GM19043 (cell line): ENCODE measurements around the gene FAM83D.

Experiments
- ATAC-seq: cut with Tn5 transposase; IDR thresholded peaks from one replicate; pipeline ENCODE4 v1.9.1; 2021; ENCODE audit warnings: low read depth; ENCODE audit not compliant: unreplicated experiment

Gene FAM83D

DNA sequence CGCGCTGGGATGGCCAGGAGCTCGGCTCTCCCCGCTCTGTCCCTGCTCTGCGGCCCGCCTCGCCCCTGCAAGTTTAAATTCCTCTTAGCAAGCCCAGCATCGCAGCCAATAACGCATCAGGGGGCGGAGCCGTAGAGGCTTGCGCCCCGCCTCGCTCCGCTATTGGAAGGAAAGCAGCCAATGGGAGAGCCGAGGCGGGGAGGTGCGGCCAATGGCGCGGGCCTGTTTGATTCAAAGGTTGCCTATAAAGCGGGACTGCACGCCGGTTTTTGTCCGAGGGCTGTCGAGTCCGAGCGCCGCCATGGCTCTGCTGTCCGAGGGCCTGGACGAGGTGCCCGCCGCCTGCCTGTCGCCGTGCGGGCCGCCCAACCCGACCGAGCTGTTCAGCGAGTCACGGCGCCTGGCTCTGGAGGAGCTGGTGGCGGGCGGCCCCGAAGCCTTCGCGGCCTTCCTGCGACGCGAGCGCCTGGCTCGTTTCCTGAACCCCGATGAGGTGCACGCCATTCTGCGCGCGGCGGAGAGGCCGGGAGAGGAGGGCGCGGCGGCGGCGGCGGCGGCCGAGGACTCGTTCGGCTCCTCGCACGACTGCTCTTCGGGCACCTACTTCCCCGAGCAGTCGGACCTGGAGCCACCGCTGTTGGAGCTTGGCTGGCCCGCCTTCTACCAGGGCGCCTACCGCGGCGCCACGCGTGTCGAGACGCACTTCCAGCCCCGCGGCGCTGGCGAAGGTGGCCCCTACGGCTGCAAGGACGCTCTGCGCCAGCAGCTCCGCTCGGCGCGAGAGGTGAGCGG lies at the start of gene FAM83D:
TSS of gene FAM83D (plus strand) at position 276 of the 792 bp plus-strand sequence. CDS start at position 302, 26 bp downstream.
- ATAC-seq, result peak; percentile 91

DNA sequence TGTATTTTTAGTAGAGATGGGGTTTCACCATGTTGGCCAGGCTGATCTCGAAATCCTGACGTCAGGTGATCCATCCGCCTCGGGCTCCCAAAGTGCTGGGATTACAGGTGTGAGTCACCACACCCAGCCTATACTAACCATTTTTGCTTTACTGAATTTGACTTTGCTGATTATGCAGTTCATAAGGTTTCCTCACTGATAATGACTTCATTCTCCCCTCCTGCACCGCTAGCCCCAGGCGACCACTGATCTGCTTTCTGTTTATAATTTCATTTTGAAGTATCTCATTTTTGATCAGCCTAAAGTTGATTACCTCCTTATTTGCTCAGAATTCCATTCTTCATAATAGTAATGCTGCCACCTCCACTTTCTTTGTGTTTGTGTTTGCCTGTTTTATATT lies 48.7 kb upstream of the FAM83D start:
- ATAC-seq, result no peak

GRCh38 chr20:38878866-38879265 lies 47.4 kb upstream of the FAM83D start:
- ATAC-seq, result no peak

- no peak for ATAC-seq
Observed at GRCh38 chr20:38880952-38881735, 45.1 kb upstream of the FAM83D start.

DNA sequence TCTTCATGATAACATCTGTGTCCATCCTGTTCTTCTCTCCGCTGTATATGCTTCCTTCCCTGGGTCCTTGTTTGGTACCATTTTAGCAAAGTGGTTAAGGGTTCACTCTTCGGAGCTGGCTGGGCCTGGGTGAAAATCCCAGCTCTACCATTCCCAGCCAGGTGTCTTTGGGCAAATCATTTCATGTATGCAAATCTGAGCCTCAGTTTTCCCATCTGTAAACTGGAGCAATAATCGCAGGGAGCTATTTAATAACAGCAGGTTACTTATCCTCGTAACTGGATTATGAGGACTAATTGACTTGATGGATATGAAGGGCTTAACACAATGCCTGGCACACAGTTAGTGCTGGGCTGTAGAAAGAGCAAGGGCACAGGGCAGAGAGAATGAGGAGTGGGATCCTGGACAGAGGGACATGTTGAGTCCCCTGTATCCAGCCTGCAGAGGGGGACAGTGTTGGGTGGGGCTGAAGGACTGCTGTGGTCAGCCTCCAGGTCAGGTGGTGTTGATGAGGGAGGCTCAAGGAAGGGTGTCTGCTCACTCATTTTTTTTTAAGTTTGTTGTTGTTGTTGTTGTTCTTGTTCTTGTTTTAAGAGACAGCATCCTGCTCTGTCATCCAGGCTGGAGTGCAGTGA lies 44.3 kb upstream of the FAM83D start:
- ATAC-seq, result no peak

GRCh38 chr20:38882600-38882999 lies 43.6 kb upstream of the FAM83D start:
- no peak for ATAC-seq

DNA sequence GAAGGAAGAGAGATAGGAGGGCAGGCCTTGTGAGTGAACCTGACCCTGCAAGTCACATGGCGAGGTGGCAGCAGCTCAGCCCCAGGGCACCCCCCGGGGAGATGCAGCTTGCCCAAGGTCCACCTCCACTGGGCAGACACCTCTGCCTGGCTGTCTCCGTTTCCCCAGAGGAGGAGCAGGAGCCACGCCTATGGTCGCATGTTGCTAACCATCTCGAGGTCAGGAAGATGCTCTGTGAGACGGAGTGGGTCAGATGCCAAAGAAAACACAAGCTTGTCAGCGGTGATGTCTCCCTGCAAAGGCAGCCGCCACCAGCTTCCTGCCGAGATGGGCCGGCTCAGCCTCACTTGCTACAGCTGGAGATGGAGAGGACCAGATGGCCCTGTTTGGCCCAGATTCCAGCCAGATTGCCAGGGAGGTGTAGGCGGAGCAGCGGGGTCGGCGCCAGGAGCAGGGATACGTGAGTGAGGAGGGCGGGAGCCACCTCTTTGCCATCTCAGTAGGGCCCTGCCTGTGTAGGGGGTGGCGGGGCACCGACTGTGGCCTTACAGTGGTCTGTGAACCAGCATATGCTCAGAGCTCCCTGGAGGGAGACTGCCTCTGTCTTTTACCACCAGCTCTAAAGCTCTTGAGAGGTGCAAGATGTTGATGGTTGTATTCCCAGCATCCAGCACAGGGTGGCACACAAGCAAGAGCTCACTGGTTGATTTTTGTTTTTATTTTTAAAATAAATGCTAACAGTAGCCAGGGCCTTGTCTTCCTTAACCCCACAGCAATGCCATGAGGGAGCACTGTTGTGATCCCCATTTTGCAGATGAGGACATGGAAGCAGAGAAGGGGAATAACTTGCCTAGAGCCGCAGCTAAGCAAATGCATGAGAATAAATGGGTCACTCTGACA lies 42.9 kb upstream of the FAM83D start:
- no peak for ATAC-seq

GRCh38 chr20:38883981-38884733 lies 42.1 kb upstream of the FAM83D start:
- no peak for ATAC-seq

- no peak for ATAC-seq
Observed at GRCh38 chr20:38885357-38885756, 40.9 kb upstream of the FAM83D start.

GRCh38 chr20:38888059-38888831 lies 38.0 kb upstream of the FAM83D start:
- ATAC-seq, result no peak

DNA sequence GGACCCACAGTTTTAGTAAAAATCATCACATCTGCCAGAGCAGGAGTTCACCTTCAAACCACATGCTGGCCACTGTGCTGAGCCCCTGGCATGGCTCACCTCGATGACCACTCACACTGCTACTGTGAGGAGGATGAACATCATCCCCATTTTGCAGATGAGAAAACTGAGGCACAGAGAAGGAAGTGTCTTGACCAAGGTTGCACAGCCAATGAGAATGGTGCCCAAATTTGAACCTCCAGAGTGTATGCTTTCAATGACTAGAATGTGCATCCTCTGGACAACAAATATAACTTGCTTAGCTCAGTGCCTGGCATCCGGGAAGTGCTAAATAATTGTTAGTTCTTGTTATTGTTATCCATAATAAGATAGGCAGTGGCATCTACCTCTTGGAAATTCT lies 37.2 kb upstream of the FAM83D start:
- no peak for ATAC-seq

DNA sequence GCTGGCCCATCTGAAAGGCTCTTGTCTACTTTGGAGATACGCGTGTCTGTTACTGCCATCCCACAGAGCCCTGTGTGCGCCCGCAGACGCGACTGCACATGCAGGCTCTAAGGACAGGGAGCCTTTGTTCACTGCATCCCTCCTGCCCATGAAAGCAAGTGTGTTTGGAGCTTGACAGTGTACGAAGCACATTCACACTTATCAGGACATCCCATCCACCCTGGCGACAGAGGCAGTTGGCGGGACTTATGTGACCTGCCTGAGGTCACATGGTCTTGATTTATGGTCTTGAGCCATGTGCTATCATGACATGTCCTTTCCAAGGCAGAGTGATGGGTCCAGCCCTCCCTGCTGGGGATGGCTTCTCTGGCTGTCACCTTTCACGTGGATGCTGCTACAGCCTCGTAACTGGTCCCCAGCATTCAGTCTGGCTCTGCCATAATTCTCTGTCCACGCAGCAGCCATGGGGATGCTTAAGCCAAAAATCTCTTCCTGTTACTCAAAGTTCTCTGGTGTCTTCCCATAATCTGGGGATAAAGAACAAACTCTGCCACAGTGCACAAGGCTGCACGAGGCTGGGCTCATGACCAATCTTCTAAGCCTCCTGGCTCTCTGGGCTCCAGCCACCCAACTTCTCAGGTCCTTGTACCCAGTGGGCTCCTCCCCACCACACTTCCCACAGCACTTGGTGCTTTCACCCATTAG lies 36.3 kb upstream of the FAM83D start:
- no peak for ATAC-seq

- no peak for ATAC-seq
Observed at GRCh38 chr20:38890497-38890818, 35.8 kb upstream of the FAM83D start.

- ATAC-seq, result peak; percentile 62
Observed at GRCh38 chr20:38892091-38892981, 33.9 kb upstream of the FAM83D start.

DNA sequence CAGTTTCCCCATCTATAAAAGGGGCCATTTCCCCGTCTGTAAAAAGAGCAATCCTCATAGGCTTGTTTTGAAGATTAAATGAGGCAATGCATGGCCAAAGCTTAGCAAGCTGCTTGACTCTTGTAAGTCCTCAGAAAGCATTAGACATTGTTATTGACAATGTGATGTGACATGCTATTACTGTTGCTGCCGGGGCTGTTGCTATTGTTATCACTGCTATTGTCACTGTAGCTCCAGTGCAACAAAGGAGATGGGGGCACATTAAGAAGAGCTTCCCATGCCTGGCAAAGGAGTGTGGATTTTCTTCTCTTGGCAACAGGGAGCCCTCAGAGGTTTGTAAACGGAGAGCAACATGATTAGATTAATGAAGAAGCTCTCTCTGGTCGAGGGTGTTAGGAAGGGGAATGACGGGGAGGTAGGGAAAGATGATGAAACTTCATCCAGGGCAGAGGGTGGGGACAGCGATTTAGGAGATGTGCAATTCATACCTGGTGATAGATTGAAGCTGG lies 33.1 kb upstream of the FAM83D start:
- ATAC-seq, result no peak

- ATAC-seq, result no peak
Observed at GRCh38 chr20:38893565-38894090, 32.6 kb upstream of the FAM83D start.
